ENCODE results near the gene PALM2AKAP2. TPM values are rescaled to one million over a fixed set of nuclear protein-coding genes. Genes with fewer than 3 reads are reported as not detected.

Gene PALM2AKAP2
- total RNA-seq, 6 experiments from 2014 or later: 20.1 to 35.1 (median 22.7) TPM

GRCh38 chr9:109801484-109801883, 21.5 kb downstream of the PALM2AKAP2 start:
- no peak overlapping the region; the same call in 1 of the 2 replicates for H3K27ac Mint-ChIP-seq
- H3K27me3 Mint-ChIP-seq (ENCODE audit: insufficient read depth): no peaks in the 10 kb centered on the region; the same call in 1 of the 2 replicates
- no peak for TF ChIP-seq CTCF (IDR thresholded peaks at IDR 0.05)
- no peak overlapping the region for H3K4me3 Mint-ChIP-seq
- no peaks in the 10 kb centered on the region for H3K9me3 Mint-ChIP-seq
- no peak for DNase-seq
- H3K4me1 Mint-ChIP-seq (ENCODE audit: low read depth): peaks cover 58% of the 10 kb centered on the region
- H3K36me3 Mint-ChIP-seq (ENCODE audit: low read depth): no peaks in the 10 kb centered on the region

- Mint-ChIP-seq H3K27me3 (ENCODE audit: insufficient read depth) (no peaks in the 10 kb centered on the region; the same call in 1 of the 2 replicates), H3K4me3 (no peak overlapping the region), H3K27ac (peak overlapping the region; percentile 24; the same call in 1 of the 2 replicates), H3K36me3 (ENCODE audit: low read depth) (no peaks in the 10 kb centered on the region), H3K4me1 (ENCODE audit: low read depth) (peaks cover 68% of the 10 kb centered on the region), H3K9me3 (no peaks in the 10 kb centered on the region)
- DNase-seq: no peak
- no peak for TF ChIP-seq CTCF (IDR thresholded peaks at IDR 0.05)
These were observed 22.5 kb downstream of the PALM2AKAP2 start for GRCh38 chr9:109802491-109802890.

GRCh38 chr9:109805050-109805449, 25.1 kb downstream of the PALM2AKAP2 start:
- no peak for TF ChIP-seq CTCF (IDR thresholded peaks at IDR 0.05)
- Mint-ChIP-seq H3K4me1 (ENCODE audit: low read depth) (peaks cover 50% of the 10 kb centered on the region), H3K27ac (no peak overlapping the region), H3K27me3 (ENCODE audit: insufficient read depth) (no peaks in the 10 kb centered on the region; the same call in 1 of the 2 replicates), H3K4me3 (no peak overlapping the region), H3K9me3 (peaks cover 6% of the 10 kb centered on the region; the same call in 1 of the 2 replicates), H3K36me3 (ENCODE audit: low read depth) (peaks cover 7% of the 10 kb centered on the region; the same call in 1 of the 2 replicates)
- DNase-seq: no peak

- Mint-ChIP-seq H3K27ac (peak overlapping the region; percentile 75), H3K4me3 (no peak overlapping the region), H3K9me3 (peaks cover 6% of the 10 kb centered on the region; the same call in 1 of the 2 replicates), H3K36me3 (ENCODE audit: low read depth) (peaks cover 7% of the 10 kb centered on the region; the same call in 1 of the 2 replicates), H3K27me3 (ENCODE audit: insufficient read depth) (no peaks in the 10 kb centered on the region; the same call in 1 of the 2 replicates), H3K4me1 (ENCODE audit: low read depth) (peaks cover 35% of the 10 kb centered on the region)
- no peak for TF ChIP-seq CTCF (IDR thresholded peaks at IDR 0.05)
- peak; percentile 44 for DNase-seq
These were observed 26.6 kb downstream of the PALM2AKAP2 start for GRCh38 chr9:109806506-109807115.

GRCh38 chr9:109811876-109812275, 31.9 kb downstream of the PALM2AKAP2 start:
- TF ChIP-seq CTCF (IDR thresholded peaks at IDR 0.05): no peak

More at GRCh38 chr9:109811876-109812275, 31.9 kb downstream of the PALM2AKAP2 start:
- DNase-seq: no peak
- H3K27me3 Mint-ChIP-seq (ENCODE audit: insufficient read depth): no peaks in the 10 kb centered on the region; the same call in 1 of the 2 replicates
- H3K4me3 Mint-ChIP-seq: no peak overlapping the region
- peaks cover 6% of the 10 kb centered on the region; the same call in 1 of the 2 replicates for H3K9me3 Mint-ChIP-seq
- H3K27ac Mint-ChIP-seq: no peak overlapping the region
- peaks cover 17% of the 10 kb centered on the region for H3K4me1 Mint-ChIP-seq (ENCODE audit: low read depth)
- peaks cover 7% of the 10 kb centered on the region; the same call in 1 of the 2 replicates for H3K36me3 Mint-ChIP-seq (ENCODE audit: low read depth)
